GM23338 (cell line): Measurements from ENCODE around the gene CXADR. TPM values are rescaled to one million over a fixed set of nuclear protein-coding genes. Genes with fewer than 3 reads are reported as not detected.

ENCODE experiments used
- ATAC-seq: fragments of 200-7000 bp; cut with Tn5 transposase; 3 replicates; pipeline ENCODE4 v1.9.1; 2020
- DNase-seq: peaks from one replicate; pipeline ENCODE4 v3.0.0-alpha.2; 2015; ENCODE audit warnings: low spot score
- H2AFZ ChIP-seq: fragments of 200-600 bp; sonication (generic); 2 replicates; pipeline ENCODE4 v1.8.0; 2016; ENCODE audit warnings: antibody characterized with exemption, mild to moderate bottlenecking, moderate library complexity
- H3F3A ChIP-seq: fragments of 200-600 bp; sonication (generic); replicated peaks from 2 replicates; pipeline ENCODE4 v1.8.0; 2017; ENCODE audit warnings: antibody characterized with exemption, mixed run types, low read depth
- H3K27ac ChIP-seq: fragments of 200-600 bp; sonication (generic); 2 replicates; pipeline ENCODE4 v1.6.1; 2016; ENCODE audit warnings: low read depth
- H3K27me3 ChIP-seq: fragments of 200-600 bp; sonication (generic); 2 replicates; pipeline ENCODE4 v1.8.0; 2016; ENCODE audit warnings: mild to moderate bottlenecking, mixed run types, moderate library complexity; ENCODE audit not compliant: insufficient read depth
- H3K36me3 ChIP-seq: fragments of 200-600 bp; sonication (generic); 2 replicates; pipeline ENCODE4 v1.8.0; 2016; ENCODE audit warnings: mild to moderate bottlenecking; ENCODE audit not compliant: insufficient read depth
- H3K4me1 ChIP-seq: fragments of 200-600 bp; sonication (generic); 2 replicates; pipeline ENCODE4 v1.8.0; 2016; ENCODE audit warnings: mild to moderate bottlenecking, moderate library complexity; ENCODE audit not compliant: insufficient read depth
- H3K4me2 ChIP-seq: fragments of 200-600 bp; sonication (generic); 2 replicates; pipeline ENCODE4 v1.7.1; 2017; ENCODE audit warnings: mixed run types
- H3K4me3 ChIP-seq: fragments of 200-600 bp; sonication (generic); 2 replicates; pipeline ENCODE4 v1.6.1; 2016; ENCODE audit warnings: mixed run types
- H3K79me2 ChIP-seq: fragments of 200-600 bp; sonication (generic); replicated peaks from 2 replicates; pipeline ENCODE4 v1.8.0; 2017; ENCODE audit warnings: mild to moderate bottlenecking; ENCODE audit not compliant: insufficient read depth
- H3K9me2 ChIP-seq: fragments of 200-600 bp; sonication (generic); 2 replicates; pipeline ENCODE4 v1.8.0; 2017; ENCODE audit not compliant: insufficient read depth
- H4K20me1 ChIP-seq: fragments of 200-600 bp; sonication (generic); replicated peaks from 2 replicates; pipeline ENCODE4 v1.8.0; 2017; ENCODE audit warnings: mild to moderate bottlenecking; ENCODE audit not compliant: insufficient read depth
- H3K27ac Mint-ChIP-seq: 2 replicates; pipeline ENCODE4 v1.8.0; 2020; ENCODE audit warnings: inconsistent platforms, mild to moderate bottlenecking, moderate library complexity, mixed read lengths
- H3K27me3 Mint-ChIP-seq: 3 replicates; pipeline ENCODE4 v1.8.0; 2022; ENCODE audit warnings: low read depth, mild to moderate bottlenecking, moderate library complexity, mixed read lengths, inconsistent platforms; ENCODE audit not compliant: insufficient read depth, poor library complexity
- H3K36me3 Mint-ChIP-seq: 3 replicates; pipeline ENCODE4 v1.8.0; 2021; ENCODE audit warnings: low read depth, mild to moderate bottlenecking, inconsistent platforms, moderate library complexity, mixed read lengths
- H3K4me1 Mint-ChIP-seq: 3 replicates; pipeline ENCODE4 v1.8.0; 2020; ENCODE audit warnings: mild to moderate bottlenecking, inconsistent platforms, mixed read lengths
- H3K4me3 Mint-ChIP-seq: 3 replicates; pipeline ENCODE4 v1.8.0; 2021; ENCODE audit warnings: moderate library complexity, mild to moderate bottlenecking, inconsistent platforms, mixed read lengths
- H3K9me3 Mint-ChIP-seq: 3 replicates; pipeline ENCODE4 v1.8.0; 2020; ENCODE audit warnings: moderate library complexity, mild to moderate bottlenecking, inconsistent platforms, mixed read lengths
- CREB1 ChIP-seq: fragments of 250-450 bp; sonication (Bioruptor Pico); IDR thresholded peaks from 2 replicates; pipeline ENCODE4 v1.5.0; 2020; ENCODE audit warnings: low read depth, mild to moderate bottlenecking, moderate library complexity
- CTCF ChIP-seq, 2 experiments: fragments of 200-600 bp in 1 of 2; sonication (generic) in 1 of 2; conservative IDR thresholded peaks; 2 replicates each; pipeline versions ENCODE4 v1.5.1 to v1.6.1; 2016 to 2017; ENCODE audit warnings: antibody characterized with exemption in 2 of 2, low read depth in 2 of 2, mild to moderate bottlenecking in 2 of 2, moderate library complexity in 1 of 2
- ETS1 ChIP-seq: IDR thresholded peaks from 2 replicates; pipeline ENCODE4 v1.6.1; 2016; ENCODE audit warnings: antibody characterized with exemption
- EZH2 ChIP-seq: fragments of 200-600 bp; sonication (generic); IDR thresholded peaks from one replicate; pipeline ENCODE4 v1.8.0; 2017; ENCODE audit warnings: antibody characterized with exemption, mild to moderate bottlenecking, low read depth; ENCODE audit not compliant: unreplicated experiment
- EZH2phosphoT487 ChIP-seq: fragments of 200-600 bp; sonication (generic); IDR thresholded peaks from one replicate; pipeline ENCODE4 v1.8.1; 2018; ENCODE audit warnings: antibody characterized with exemption; ENCODE audit not compliant: unreplicated experiment
- NANOG ChIP-seq: IDR thresholded peaks from 2 replicates; pipeline ENCODE4 v1.6.1; 2016; ENCODE audit warnings: antibody characterized with exemption, borderline replicate concordance
- POLR2AphosphoS5 ChIP-seq: IDR thresholded peaks from 2 replicates; pipeline ENCODE4 v1.6.1; 2016; ENCODE audit warnings: antibody characterized with exemption, low read depth
- REST ChIP-seq: IDR thresholded peaks from one replicate; pipeline ENCODE4 v1.6.1; 2018; ENCODE audit warnings: antibody characterized with exemption; ENCODE audit not compliant: unreplicated experiment
- STAT1 ChIP-seq: IDR thresholded peaks from one replicate; pipeline ENCODE4 v1.6.1; 2016; ENCODE audit warnings: antibody characterized with exemption; ENCODE audit not compliant: unreplicated experiment
- ZNF114 ChIP-seq: fragments of 250-450 bp; sonication (Bioruptor Pico); IDR thresholded peaks from 2 replicates; pipeline ENCODE4 v1.5.0; 2020; ENCODE audit warnings: mild to moderate bottlenecking, moderate library complexity
- ZNF331 ChIP-seq: fragments of 250-450 bp; sonication (Bioruptor Pico); IDR thresholded peaks from 2 replicates; pipeline ENCODE4 v1.5.0; 2020; ENCODE audit warnings: low read depth, mild to moderate bottlenecking, moderate library complexity
- polyA plus RNA-seq: library from polyadenylated mRNA; unstranded; fragments of >200 nt; fragmentation: Nextera tagmentation; extraction: Ambion mirVana; gene quantifications from 2 replicates; pipeline ENCODE4 v1.2.1, GENCODE V29; 2016
- total RNA-seq: library from RNA; depleted of rRNA; stranded (reverse); fragments of >200 nt; shearing (Covaris generic); gene quantifications from 2 replicates; pipeline ENCODE4 v1.2.3, GENCODE V29; 2014

The CXADR gene
- total and polyA plus RNA-seq, 2 experiments from 2014 or later, result 126 to 207 TPM

DNA sequence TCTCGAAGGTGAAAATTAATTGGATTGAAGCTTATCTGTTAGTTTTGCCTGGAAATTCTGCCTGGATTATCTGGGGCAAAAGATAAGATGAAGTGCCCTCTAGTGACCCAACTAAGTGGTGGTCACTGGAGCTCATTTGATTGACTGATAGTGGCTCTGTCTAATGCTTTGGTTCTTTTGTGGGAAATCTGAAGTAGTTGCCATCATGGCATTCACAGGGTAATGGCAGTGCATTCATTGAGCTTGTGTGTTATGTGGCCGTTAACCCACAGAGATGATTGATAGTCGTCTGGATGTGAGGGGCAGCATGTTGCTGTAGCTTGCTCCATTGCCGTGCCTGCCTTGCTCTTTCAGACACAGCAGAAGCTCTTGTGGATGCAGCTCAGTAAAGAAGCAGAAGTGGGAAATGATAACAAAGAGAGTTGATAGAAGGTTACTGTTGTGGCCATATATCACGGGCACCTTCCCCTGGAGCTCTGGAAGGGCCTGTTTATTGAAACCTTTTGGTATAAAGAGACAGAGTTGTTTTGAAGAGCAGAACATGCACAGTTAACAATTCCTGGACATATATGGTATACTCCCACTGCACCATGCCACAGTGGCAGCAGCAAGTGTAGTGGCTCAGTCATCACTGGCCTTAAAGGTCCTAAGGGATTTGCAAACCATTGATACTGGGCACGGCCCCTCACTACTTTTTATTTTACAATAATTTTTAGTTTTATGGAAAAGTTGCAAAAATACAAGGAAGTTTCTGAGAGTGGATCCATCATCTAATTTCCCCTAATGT is 42.0 kb downstream of the CXADR start:
- Histone ChIP-seq H3K4me1 (no peaks in the 10 kb centered on the region), H3K4me2 (no peak overlapping the region), H3K9me2 (no peaks in the 10 kb centered on the region), H3F3A (no peaks in the 10 kb centered on the region), H2AFZ (no peak overlapping the region), H3K27ac (no peak overlapping the region), H3K4me3 (no peak overlapping the region), H3K36me3 (peaks cover 17% of the 10 kb centered on the region), H3K79me2 (peaks cover 83% of the 10 kb centered on the region), H3K27me3 (no peaks in the 10 kb centered on the region), H4K20me1 (peaks cover 23% of the 10 kb centered on the region)
- Mint-ChIP-seq H3K36me3 (peaks cover 59% of the 10 kb centered on the region), H3K4me3 (no peak overlapping the region), H3K4me1 (peaks cover 8% of the 10 kb centered on the region; the same call in 2 of the 3 replicates), H3K9me3 (no peaks in the 10 kb centered on the region), H3K27ac (no peak overlapping the region), H3K27me3 (peaks cover 2% of the 10 kb centered on the region)
- ATAC-seq (peak; percentile 77), DNase-seq (peak; percentile 33)
- TF ChIP-seq POLR2AphosphoS5, result no peak
- peak; percentile 58 to 65 for TF ChIP-seq CTCF (conservative IDR thresholded peaks at IDR 0.05; ENCODE audit: low read depth in 2 of 2)

DNA sequence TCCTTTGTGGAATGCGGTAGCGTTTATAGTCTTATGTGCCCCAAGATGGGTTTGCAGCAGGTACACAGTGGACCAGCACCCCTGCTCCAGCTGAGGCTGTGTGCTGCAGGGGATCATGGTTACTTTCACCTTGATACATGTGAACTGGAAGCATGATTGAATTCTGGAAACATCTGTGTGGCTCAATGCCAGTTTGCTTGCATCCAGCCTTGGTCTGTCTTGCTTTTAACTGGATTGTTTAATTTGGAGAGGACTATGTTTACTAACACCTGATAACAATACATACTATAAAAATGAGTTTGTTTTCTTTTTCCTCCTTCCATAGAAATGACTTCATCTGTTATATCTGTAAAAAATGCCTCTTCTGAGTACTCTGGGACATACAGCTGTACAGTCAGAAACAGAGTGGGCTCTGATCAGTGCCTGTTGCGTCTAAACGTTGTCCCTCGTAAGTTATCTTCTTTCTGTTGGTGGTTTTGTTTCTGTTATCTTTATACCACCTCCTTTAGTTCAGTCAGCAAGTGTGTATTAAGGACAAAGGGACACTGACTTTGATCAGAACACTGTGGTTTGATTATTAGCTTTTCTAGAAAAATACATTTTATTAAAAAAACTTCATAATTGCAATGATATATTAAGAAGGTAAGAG is 47.7 kb downstream of the CXADR start:
- Histone ChIP-seq H3K4me2 (no peak overlapping the region), H3K27ac (no peak overlapping the region), H3K9me2 (no peaks in the 10 kb centered on the region), H4K20me1 (peaks cover 9% of the 10 kb centered on the region; the same call in 1 of the 2 replicates), H2AFZ (no peak overlapping the region), H3K4me3 (no peak overlapping the region), H3K27me3 (no peaks in the 10 kb centered on the region), H3K4me1 (no peaks in the 10 kb centered on the region), H3K79me2 (peaks cover 46% of the 10 kb centered on the region), H3F3A (no peaks in the 10 kb centered on the region), H3K36me3 (peaks cover 54% of the 10 kb centered on the region)
- DNase-seq (no peak), ATAC-seq (no peak)
- Mint-ChIP-seq H3K4me1 (no peaks in the 10 kb centered on the region; the same call in 2 of the 3 replicates), H3K27me3 (no peaks in the 10 kb centered on the region), H3K4me3 (no peak overlapping the region), H3K9me3 (no peaks in the 10 kb centered on the region), H3K36me3 (peaks cover 66% of the 10 kb centered on the region), H3K27ac (no peak overlapping the region)
- TF ChIP-seq CTCF (conservative IDR thresholded peaks at IDR 0.05; ENCODE audit: low read depth in 2 of 2) (no peak), NANOG (no peak), CREB1 (CRISPR knock-in tag) (no peak), EZH2phosphoT487 (no peak), STAT1 (no peak), POLR2AphosphoS5 (no peak), ZNF331 (CRISPR knock-in tag) (no peak), REST (no peak), ZNF114 (CRISPR knock-in tag) (no peak), EZH2 (no peak), ETS1 (no peak)
